ENCODE data around the gene PCMTD2. TPM values are rescaled to one million over a fixed set of nuclear protein-coding genes. Genes with fewer than 3 reads are reported as not detected.
"Not testable (repeated sequence)": the region's sequence is repeated elsewhere in the genome, so short reads cannot be mapped to it uniquely, and the experiment has no call there.

The PCMTD2 gene
- total and polyA plus RNA-seq, 8 donors, result 11.8 to 36.8 (median 24.0) TPM

DNA sequence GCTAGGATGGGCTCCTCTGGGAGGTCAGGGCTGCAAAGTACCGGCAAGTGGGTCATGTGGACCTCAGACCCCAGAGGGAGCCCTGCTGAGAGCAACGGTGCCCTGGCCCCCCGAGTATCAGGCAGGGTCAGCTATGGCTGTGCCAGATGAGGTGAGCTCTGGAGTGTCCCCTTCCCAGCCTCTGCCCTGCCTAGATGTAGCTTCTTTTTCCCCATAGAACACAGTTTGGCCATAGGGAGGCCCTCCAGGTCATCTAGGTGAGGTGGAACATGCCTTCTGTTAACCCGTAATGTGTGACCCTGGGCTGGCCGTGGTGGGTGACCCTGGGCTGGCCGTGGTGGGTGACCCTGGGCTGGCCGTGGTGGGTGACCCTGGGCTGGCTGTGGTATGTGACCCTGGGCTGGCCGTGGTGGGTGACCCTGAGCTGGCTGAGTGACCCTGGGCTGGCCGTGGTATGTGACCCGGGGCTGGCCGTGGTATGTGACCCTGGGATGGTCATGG lies 21.2 kb upstream of the PCMTD2 start:
- peak in 3 of 6 donors; percentile 25 to 65 (median 41) for DNase-seq
- ATAC-seq, result no peak
- H3K4me3 ChIP-seq, result no peak overlapping the region
- H3K27ac ChIP-seq, result peak overlapping the region in 1 of 4 donors; percentile 33
- intact Hi-C loops (cut with DNase I), result no loop called here
- WGBS, 2 donors, result 67 to 77% methylated on average over 11 of the region's 11 CpGs
- TF ChIP-seq, protein P1, sequence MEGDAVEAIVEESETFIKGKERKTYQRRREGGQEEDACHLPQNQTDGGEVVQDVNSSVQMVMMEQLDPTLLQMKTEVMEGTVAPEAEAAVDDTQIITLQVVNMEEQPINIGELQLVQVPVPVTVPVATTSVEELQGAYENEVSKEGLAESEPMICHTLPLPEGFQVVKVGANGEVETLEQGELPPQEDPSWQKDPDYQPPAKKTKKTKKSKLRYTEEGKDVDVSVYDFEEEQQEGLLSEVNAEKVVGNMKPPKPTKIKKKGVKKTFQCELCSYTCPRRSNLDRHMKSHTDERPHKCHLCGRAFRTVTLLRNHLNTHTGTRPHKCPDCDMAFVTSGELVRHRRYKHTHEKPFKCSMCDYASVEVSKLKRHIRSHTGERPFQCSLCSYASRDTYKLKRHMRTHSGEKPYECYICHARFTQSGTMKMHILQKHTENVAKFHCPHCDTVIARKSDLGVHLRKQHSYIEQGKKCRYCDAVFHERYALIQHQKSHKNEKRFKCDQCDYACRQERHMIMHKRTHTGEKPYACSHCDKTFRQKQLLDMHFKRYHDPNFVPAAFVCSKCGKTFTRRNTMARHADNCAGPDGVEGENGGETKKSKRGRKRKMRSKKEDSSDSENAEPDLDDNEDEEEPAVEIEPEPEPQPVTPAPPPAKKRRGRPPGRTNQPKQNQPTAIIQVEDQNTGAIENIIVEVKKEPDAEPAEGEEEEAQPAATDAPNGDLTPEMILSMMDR (IDR thresholded peaks at IDR 0.05), result no peak
- H3K4me1 ChIP-seq, result peaks cover 0 to 8% (median 0%) of the 10 kb centered on the region in 3 donors
- no peaks in the 10 kb centered on the region for H3K27me3 ChIP-seq
- H3K36me3 ChIP-seq, result no peaks in the 10 kb centered on the region
- H3K9me3 ChIP-seq, result no peaks in the 10 kb centered on the region
- FAIRE-seq, result no peak

DNA sequence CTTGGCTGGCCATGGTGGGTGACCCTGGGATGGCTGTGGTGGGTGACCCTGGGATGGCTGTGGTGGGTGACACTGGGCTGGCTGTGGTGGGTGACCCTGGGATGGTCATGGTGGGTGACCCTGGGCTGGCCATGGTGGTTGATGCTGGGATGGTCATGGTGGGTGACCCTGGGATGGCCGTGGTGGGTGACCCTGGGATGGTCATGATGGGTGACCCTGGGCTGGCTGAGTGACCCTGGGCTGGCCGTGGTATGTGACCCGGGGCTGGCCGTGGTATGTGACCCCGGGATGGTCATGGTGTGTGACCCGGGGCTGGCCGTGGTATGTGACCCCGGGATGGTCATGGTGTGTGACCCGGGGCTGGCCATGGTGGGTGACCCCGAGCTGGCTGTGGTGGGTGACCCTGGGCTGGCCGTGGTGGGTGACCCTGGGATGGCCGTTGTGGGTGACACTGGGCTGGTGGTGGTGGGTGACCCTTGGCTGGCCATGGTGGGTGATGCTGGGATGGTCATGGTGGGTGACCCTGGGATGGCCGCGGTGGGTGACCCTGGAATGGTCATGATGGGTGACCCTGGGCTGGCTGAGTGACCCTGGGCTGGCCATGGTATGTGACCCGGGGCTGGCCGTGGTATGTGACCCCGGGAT lies 20.5 kb upstream of the PCMTD2 start:
- H3K27ac ChIP-seq; H3K4me1 ChIP-seq; H3K9me3 ChIP-seq; ATAC-seq; intact Hi-C loops (cut with DNase I); H3K36me3 ChIP-seq; FAIRE-seq; H3K27me3 ChIP-seq; H3K4me3 ChIP-seq: not testable (repeated sequence)
- DNase-seq, result peak in 3 of 6 donors; percentile 20 to 60 (median 32)
- 90 to 96% methylated on average over 9 to 17 of the region's 17 CpGs for WGBS, 2 donors

DNA sequence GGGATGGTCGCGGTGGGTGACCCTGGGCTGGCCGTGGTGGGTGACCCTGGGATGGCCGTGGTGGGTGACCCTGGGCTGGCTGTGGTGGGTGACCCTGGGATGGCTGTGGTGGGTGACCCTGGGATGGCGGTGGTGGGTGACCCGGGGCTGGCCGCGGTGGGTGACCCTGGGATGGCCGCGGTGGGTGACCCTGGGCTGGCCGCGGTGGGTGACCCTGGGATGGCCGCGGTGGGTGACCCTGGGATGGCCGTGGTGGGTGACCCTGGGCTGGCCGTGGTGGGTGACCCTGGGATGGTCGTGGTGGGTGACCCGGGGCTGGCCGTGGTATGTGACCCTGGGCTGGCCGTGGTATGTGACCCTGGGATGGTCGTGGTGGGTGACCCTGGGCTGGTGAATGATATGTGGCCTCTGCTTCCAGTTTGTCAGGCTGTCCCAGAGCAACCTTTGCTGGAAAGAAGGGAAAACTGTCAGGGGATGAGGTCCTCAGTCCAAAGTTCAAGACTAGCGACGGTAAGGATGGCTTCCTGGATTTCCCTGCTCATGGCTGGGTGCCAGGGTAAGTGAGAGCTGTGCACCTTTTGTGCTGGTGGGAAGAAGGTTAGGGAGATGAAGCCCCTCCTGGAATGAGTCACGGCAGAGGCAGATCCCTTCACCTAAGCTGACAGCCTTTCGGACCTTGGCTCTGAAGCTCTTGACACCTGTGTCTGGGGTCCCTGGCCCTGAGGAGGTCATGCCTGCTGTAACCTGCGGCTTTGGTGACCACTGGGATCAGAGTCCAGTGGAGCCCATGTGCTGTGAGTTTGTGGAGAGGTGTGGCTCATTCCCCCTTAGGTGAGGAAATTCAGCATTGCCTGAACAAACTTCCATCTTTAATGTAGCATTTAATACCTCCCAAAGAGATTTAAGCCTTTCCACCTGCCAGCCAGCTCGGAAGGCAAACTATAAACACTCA lies 19.1 kb upstream of the PCMTD2 start:
- 70 to 77% methylated on average over 19 to 26 of the region's 27 CpGs for WGBS, 2 donors
- intact Hi-C loops (cut with DNase I), result no loop called here

DNA sequence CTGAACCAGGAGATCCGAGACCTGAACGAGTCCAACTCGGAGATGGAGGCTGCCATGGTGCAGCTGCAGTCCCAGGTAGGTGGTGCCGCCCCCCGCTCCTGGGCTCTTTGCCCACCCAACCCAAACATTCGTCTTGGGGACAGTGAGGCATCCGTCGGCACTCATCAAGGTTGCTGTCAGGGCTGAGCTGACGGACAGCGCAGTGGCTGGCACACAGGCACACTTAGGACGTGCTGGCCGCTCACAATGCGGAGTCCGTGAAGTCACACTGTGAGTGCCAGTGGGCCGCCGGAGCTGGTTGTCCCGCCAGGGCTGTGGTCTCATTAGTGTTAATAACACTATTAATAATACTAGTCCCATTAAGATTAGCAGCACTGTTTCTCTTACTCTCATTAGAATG lies 18.2 kb upstream of the PCMTD2 start:
- intact Hi-C loops (cut with DNase I), result no loop called here
- no peaks in the 10 kb centered on the region for H3K27me3 ChIP-seq
- peaks cover 0 to 8% (median 0%) of the 10 kb centered on the region in 3 donors for H3K4me1 ChIP-seq
- ATAC-seq (no peak), FAIRE-seq (no peak), DNase-seq (peak in 3 of 6 donors; percentile 17 to 56 (median 53))
- H3K4me3 ChIP-seq, result no peak overlapping the region
- WGBS, 2 donors, result 82 to 94% methylated on average over 17 of the region's 17 CpGs
- no peaks in the 10 kb centered on the region for H3K9me3 ChIP-seq
- TF ChIP-seq, protein P1 (IDR thresholded peaks at IDR 0.05), result no peak
- no peak overlapping the region for H3K27ac ChIP-seq
- no peaks in the 10 kb centered on the region for H3K36me3 ChIP-seq

More for the DNA sequence above, 19.1 kb upstream of the PCMTD2 start:
- no peaks in the 10 kb centered on the region for H3K36me3 ChIP-seq
- ATAC-seq (no peak), DNase-seq (peak in 3 of 6 donors; percentile 6 to 35 (median 32)), FAIRE-seq (no peak)
- H3K4me1 ChIP-seq, result peaks cover 0 to 8% (median 0%) of the 10 kb centered on the region in 3 donors
- no peak overlapping the region for H3K4me3 ChIP-seq
- TF ChIP-seq, protein P1 (IDR thresholded peaks at IDR 0.05), result no peak
- no peak overlapping the region for H3K27ac ChIP-seq
- H3K9me3 ChIP-seq, result no peaks in the 10 kb centered on the region
- H3K27me3 ChIP-seq, result no peaks in the 10 kb centered on the region

DNA sequence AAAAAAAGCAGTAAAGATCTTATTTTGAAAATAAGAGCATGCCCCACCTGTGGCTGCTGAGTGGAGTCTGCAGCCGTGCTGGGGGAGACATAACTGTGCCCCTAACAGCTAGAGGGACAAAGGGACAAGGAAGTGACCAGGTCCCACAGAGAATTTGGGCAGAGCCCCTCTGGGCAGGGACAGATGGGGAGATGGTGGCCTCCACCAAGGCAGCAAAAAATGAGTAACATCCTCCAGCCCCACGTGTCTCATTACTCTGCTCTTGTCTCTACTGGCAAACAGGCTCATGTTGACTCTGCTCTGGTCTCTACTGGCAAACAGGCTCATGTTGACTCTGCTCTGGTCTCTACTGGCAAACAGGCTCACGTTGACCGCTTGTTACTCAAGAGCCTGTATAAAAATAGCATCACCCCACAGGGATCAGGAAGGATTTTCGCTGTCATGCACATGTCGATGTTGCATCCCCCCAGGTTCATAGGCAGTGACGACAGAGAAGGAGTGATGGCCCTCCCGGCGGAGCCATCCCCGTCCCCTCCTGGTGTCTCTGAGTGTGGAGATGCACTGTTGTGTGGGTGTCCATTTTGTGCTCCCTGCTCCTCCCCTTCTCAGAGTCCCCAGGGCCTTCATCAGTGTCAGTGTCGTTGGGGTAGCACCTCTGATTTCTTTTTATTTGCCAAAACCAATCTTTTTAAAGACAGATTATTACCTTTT lies 17.3 kb upstream of the PCMTD2 start:
- Histone ChIP-seq H3K9me3 (no peaks in the 10 kb centered on the region), H3K4me1 (peaks cover 0 to 8% (median 0%) of the 10 kb centered on the region in 3 donors), H3K4me3 (no peak overlapping the region), H3K27ac (no peak overlapping the region), H3K36me3 (no peaks in the 10 kb centered on the region), H3K27me3 (no peaks in the 10 kb centered on the region)
- peak in 2 of 4 donors; percentile 50 to 65 for ATAC-seq
- TF ChIP-seq, protein P1 (IDR thresholded peaks at IDR 0.05), result no peak
- intact Hi-C loops (cut with DNase I), result no loop called here
- FAIRE-seq, result no peak
- peak in 2 of 6 donors; percentile 2 to 31 for DNase-seq
- WGBS, 2 donors, result 55 to 71% methylated on average over 11 of the region's 11 CpGs

Data from pancreas (tissue), 10 donors.